ENCODE data around the gene IFIT2.

DNA sequence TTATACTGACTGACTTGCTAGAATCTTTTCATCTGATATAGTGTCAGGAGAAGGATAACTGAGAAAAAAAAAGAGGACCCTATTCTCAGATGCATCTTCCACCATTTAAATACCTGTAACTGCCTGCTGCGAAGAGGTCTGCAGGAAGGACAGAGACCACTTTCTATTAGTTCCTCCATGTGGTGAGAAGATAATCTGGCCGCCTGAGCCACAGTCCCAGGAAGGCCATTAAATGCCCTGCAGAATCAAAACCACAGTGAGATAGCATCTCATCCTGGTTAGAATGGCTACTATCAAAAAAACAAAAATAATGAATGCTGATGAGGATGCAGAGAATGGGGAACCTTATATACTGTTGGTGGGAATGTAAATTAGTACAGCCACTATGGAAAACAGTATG lies 56.1 kb downstream of the IFIT2 start:
- TF ChIP-seq FOXA1 (IDR thresholded peaks at IDR 0.05) (no peak), CTBP1 (IDR thresholded peaks at IDR 0.05; ENCODE audit: borderline replicate concordance) (no peak), HDGF (IDR thresholded peaks at IDR 0.05; ENCODE audit: borderline replicate concordance) (no peak), FOXM1 (IDR thresholded peaks at IDR 0.05; ENCODE audit: borderline replicate concordance) (no peak), ZNF384 (IDR thresholded peaks at IDR 0.05) (no peak), TARDBP (IDR thresholded peaks at IDR 0.05) (no peak), ELF4 (IDR thresholded peaks at IDR 0.05) (no peak), BHLHE40 (IDR thresholded peaks at IDR 0.05; ENCODE audit: borderline replicate concordance) (no peak), SP1 (IDR thresholded peaks at IDR 0.05) (no peak)
